Islet of Langerhans (tissue), 1 donor: ENCODE measurements around the gene ATG7.

Source experiments
- FAIRE-seq: peaks from one replicate; lab custom pipeline; 2011; peaks lifted over from hg19 to GRCh38; lab: Jason Lieb, UNC

The ATG7 gene

GRCh38 chr3:11271986-11272904, at the start of gene ATG7:
TSS of gene ATG7 (plus strand) at chr3:11272397. CDS start at chr3:11298696, 26,299 bp downstream.
- FAIRE-seq = no peak

DNA sequence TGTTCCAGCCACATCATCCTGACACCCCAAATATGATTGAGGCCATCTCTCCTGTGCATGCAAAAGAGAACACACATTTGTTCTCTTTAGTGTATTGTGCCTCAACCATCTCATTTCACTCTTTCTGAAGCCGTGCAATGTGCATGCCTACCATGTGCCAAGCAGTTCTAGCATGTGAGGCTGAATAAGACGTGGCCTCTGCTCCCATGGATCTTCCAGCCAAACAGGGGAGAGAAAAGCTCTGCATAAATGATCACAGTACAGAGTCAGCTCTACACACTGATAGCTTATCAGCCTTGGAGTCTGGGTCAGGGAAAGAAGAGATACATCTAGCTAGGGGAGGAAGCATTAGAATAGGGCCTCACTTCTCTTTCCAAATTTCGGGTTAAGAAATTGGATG, 48.2 kb upstream of the ATG7 start:
- no peak for FAIRE-seq

DNA sequence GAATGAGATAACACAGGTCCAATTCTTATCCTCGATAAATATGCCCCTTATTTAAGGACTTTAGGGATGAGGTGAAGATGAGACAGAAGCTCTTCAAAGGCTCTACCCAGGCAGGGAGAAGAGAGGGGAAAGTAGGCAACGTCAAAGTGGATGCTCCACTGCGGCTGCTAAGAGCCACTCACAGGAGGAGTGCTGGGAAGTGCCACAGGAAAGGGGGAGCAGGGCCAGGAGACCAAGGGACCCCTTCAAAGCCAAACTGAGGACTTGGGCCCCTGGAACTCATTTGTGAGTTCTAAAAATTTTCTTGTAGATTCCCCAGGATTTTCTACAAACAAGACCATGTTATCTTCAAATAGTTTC, 47.3 kb upstream of the ATG7 start:
- no peak for FAIRE-seq

GRCh38 chr3:11226042-11226370, 46.2 kb upstream of the ATG7 start:
- FAIRE-seq = no peak

DNA sequence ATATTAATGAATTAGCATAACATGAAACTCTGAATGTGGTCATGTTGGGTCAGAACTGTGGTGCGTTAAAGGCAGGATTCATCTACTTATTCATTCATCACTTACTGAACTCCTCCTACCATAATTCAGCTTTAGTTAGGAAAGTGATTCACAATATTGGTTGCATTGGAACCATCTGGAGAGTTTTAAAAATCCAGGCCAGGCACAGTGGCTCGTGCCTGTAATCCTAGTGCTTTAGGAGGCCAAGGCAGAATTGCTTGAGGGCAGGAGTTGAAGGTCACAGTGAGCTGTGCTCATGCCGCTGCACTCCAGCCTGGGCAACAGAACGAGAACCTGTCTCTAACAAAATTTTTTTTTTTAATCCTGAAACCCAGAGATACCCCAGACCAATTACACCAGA, 44.2 kb upstream of the ATG7 start:
- no peak for FAIRE-seq

GRCh38 chr3:11230125-11230524, 42.1 kb upstream of the ATG7 start:
- no peak for FAIRE-seq

DNA sequence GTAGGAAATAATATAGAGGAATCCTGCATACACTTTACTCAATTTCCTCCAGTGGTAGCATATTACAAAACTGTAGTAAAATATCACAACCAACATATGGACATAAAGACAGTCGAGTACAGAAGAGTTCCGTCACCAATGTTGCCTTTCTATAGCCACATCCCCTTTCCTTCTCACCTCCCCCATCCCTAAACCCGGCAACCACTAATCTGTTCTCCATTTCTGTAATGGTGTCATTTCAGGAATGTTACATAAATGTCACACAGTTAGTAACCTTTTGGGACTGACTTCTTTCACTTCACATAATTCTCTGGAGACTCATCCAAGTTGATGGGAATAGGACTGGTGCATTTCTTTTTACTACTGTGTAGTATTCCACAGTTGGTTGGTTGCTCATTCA, 41.4 kb upstream of the ATG7 start:
- no peak for FAIRE-seq

DNA sequence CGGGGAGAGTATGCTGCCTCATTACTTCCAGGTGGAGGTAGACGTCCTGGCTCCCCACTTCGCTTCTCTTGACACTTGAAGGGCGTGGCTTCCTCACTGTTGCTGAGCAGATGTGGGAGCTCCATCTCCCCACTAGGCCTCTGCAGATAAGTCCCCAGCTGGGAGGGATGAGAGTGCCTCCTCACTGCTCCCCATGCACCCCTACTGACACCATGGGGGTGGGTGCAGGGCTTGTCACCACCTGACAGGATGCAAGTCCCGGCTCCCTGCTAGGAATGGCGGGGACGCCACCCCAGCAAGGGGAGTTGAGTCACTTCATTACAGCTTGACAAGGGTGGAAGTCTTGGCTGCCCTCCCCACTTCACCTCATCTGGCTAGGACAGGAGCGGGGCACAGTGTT, 36.8 kb upstream of the ATG7 start:
- FAIRE-seq = no peak

- no peak for FAIRE-seq
Observed at GRCh38 chr3:11236588-11237461, 35.4 kb upstream of the ATG7 start.

DNA sequence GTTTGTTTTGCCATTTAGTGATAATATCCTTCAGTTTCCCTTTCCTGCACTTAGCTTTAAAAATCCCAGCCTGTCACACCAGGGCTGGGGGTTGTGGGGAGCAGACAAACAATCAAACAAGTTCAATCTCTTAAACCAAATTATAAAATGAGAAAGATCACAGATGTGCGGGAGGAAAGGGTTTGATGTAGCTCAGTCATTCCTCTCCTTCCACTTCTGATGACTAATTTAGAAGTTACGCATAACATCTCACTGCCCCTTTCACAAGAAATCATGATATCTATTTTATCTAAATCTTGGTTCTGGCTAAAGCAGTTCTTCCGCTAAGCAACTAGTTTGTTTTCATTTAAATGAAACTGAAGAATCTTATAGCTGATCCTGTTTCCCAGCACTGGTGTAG, 34.1 kb upstream of the ATG7 start:
- FAIRE-seq = no peak

GRCh38 chr3:11238880-11239279, 33.3 kb upstream of the ATG7 start:
- no peak for FAIRE-seq

GRCh38 chr3:11239796-11240195, 32.4 kb upstream of the ATG7 start:
- FAIRE-seq = no peak

GRCh38 chr3:11240496-11240895, 31.7 kb upstream of the ATG7 start:
- FAIRE-seq = no peak

DNA sequence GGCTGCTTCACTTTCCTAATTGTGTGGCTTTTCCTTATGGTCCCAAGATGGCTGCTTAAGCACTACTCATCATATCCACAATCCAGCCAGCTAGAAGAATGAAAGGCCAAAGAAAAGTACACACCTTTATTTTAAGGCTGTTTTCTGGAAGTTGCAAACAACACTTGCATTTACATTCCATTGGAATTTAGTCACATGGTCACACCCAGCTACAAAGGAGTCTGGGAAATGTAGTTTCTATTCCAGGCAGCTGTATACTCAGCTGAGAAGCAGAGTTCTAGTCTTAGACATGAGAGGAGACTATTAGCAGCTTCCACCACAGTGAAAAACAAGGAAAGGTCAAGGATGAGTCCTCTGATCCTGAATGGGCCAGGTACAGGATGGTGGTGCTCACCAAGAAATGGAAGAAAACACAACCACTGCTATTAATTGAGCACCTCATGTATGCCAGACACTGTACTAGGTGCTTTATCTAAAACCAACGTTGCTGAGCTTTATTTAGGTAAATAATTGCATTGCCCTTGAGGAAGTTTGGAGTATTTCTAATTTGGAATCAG, 28.0 kb upstream of the ATG7 start:
- FAIRE-seq = no peak

DNA sequence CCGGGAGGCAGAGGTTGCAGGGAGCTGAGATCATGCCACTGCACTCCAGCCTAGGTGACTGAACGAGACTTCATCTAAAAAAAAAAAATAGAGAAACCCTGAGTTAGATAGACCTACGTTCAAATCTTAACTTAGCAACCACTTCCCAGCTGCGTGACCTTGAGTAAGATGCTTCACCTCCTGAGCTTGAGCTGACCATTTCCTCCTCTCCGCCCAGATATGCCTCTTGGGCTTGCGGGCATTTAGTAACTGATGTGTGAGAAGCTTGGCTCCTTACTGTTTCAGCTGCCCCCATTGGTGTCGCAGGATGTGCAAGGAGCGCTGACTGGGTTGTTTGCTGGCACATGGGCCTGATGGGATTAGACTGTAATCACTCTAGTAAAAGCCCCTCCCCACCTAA, 26.9 kb upstream of the ATG7 start:
- FAIRE-seq = no peak

DNA sequence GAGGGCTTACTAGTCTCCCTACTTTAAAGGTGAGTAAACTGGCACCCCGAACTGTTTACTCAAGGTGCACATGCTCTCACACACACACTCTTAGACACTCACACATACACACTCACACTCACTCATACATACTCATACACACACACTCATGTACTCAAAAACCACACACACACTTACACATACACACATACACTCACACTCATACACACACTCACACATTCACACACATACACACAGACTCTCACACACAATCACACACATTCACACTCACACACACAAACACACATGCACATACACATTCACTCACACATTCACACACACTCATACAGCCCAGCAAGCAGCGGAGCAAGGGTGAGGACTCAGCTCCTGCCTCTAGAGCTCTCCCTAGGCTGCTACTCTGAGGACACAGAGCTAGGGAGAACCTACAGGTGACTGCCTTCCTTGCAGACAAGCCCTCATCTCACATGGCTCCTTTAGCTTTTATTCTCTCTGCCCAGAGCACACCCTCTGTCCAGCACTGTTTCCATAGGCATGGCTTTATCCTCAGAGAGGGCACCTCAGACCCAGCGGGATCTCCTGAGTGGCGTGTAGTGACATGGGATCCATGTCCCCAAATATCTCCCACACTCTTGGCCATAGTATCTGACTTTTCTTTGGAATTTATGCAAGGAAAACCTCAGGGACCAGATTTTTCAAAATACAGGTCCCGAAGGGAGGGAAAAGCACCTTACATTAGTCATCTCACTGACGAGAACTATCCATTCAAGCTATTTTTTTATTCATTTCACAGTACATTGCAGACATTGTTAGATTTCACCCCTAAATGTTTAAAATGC, 26.2 kb upstream of the ATG7 start:
- FAIRE-seq = no peak

GRCh38 chr3:11246663-11246970, 25.6 kb upstream of the ATG7 start:
- no peak for FAIRE-seq

- no peak for FAIRE-seq
Observed at GRCh38 chr3:11247362-11247761, 24.8 kb upstream of the ATG7 start.

- FAIRE-seq = no peak
Observed at GRCh38 chr3:11248596-11248995, 23.6 kb upstream of the ATG7 start.

DNA sequence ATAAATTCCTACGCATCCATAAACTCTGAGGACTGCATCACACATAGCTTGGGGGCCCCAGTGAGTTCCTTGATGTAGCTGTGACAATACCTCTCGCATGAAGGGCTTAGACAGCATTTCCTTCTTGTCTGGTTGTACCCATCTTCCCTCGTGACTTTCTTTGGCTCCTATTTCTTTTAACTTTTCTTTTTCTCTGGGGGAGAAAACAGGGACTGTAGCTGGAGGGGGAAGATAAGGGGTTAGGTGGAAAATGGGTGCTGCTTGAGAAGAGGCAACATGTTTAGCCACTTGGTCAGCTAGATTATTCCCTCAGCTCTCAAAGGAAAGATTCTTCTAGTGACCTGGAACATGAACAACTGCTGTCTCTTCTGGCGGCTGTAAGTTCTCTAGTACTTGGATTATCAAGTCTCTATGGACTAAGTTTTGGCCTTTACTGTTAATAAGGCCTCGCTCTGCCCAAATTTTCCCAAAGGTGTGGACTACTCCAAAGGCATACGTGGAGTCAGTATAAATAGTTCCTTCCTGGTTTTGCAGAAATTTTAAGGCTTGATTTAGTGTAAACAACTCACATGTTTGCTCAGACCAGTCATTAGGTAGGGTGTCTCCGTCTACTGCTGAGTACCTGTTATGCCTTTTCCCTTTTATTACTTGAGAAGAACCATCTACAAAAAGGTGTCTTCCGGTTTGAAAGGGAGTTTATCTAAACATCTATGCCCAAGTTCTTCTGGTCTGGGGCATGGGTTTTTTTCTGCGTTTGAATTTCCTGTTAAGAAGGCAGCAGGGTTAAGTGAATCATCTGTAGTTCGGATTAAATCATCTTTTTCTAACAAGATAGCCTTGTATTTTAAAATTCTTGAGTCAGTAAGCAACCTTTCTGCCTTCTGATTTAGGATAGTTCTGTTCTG, 21.0 kb upstream of the ATG7 start:
- FAIRE-seq = no peak

- no peak for FAIRE-seq
Observed at GRCh38 chr3:11251807-11252176, 20.4 kb upstream of the ATG7 start.

- no peak for FAIRE-seq
Observed at GRCh38 chr3:11254876-11255275, 17.3 kb upstream of the ATG7 start.
